ENCODE measurements around the gene CDH2.

The CDH2 gene

GRCh38 chr18:28115149-28115550, 61.8 kb downstream of the CDH2 start:
- peak; percentile 7 for DNase-seq (ENCODE audit: low spot score)
- CTCF ChIA-PET: no interaction called here

GRCh38 chr18:28114472-28114871, 62.5 kb downstream of the CDH2 start:
- ChIA-PET CTCF (interaction anchor here (0.7 kb wide), 1 partner anchor 462 kb away, joined by 4 read pairs; no protein-coding TSS in a partner anchor), POLR2A (ENCODE audit: low non-redundant PET) (no interaction called here)
- peak; percentile 15 for DNase-seq (ENCODE audit: low spot score)
- H3K27ac ChIP-seq: no peak overlapping the region
- no peak for TF ChIP-seq CTCF (conservative IDR thresholded peaks at IDR 0.05; ENCODE audit: low read depth)

More at GRCh38 chr18:28115149-28115550, 61.8 kb downstream of the CDH2 start:
- POLR2A ChIA-PET (ENCODE audit: low non-redundant PET): no interaction called here
- TF ChIP-seq CTCF (conservative IDR thresholded peaks at IDR 0.05; ENCODE audit: low read depth): no peak
- no peak overlapping the region; the same call in 1 of the 2 replicates for H3K27ac ChIP-seq

GRCh38 chr18:28113271-28114029, 63.5 kb downstream of the CDH2 start:
- no peak for DNase-seq (ENCODE audit: low spot score)
- POLR2A ChIA-PET (ENCODE audit: low non-redundant PET): no interaction called here
- CTCF ChIA-PET: interaction anchor here (0.9 kb wide), 1 partner anchor 508 kb away, joined by 3 read pairs; no protein-coding TSS in a partner anchor
- no peak for TF ChIP-seq CTCF (conservative IDR thresholded peaks at IDR 0.05; ENCODE audit: low read depth)
- no peak overlapping the region for H3K27ac ChIP-seq

- H3K27ac ChIP-seq: no peak overlapping the region
- ChIA-PET POLR2A (ENCODE audit: low non-redundant PET) (no interaction called here), CTCF (interaction anchor here (0.6 kb wide), 1 partner anchor 30 kb away, joined by 3 read pairs; no protein-coding TSS in a partner anchor)
- TF ChIP-seq CTCF (conservative IDR thresholded peaks at IDR 0.05; ENCODE audit: low read depth): no peak
- DNase-seq (ENCODE audit: low spot score): peak; percentile 9
Observed at GRCh38 chr18:28112056-28112470, 64.9 kb downstream of the CDH2 start.

GRCh38 chr18:28110924-28111323, 66.0 kb downstream of the CDH2 start:
- no peak for TF ChIP-seq CTCF (conservative IDR thresholded peaks at IDR 0.05; ENCODE audit: low read depth)
- no peak for DNase-seq (ENCODE audit: low spot score)
- POLR2A ChIA-PET (ENCODE audit: low non-redundant PET): no interaction called here
- H3K27ac ChIP-seq: no peak overlapping the region
- CTCF ChIA-PET: no interaction called here

- DNase-seq (ENCODE audit: low spot score): no peak
- ChIA-PET POLR2A (ENCODE audit: low non-redundant PET) (no interaction called here), CTCF (no interaction called here)
- no peak overlapping the region for H3K27ac ChIP-seq
- no peak for TF ChIP-seq CTCF (conservative IDR thresholded peaks at IDR 0.05; ENCODE audit: low read depth)
Observed at GRCh38 chr18:28109781-28110560, 67.0 kb downstream of the CDH2 start.
